C4-2B (cell line): ENCODE results near the gene PDGFD.

Experiments used
- CTCF ChIP-seq: fragments of 450-650 bp; conservative IDR thresholded peaks from 2 replicates; pipeline ENCODE4 v1.5.1; 2017; ENCODE audit warnings: mild to moderate bottlenecking
- ZFX ChIP-seq: fragments of 450-650 bp; IDR thresholded peaks from 2 replicates; pipeline ENCODE4 v1.6.1; 2017

GRCh38 chr11:104043142-104043541, 120.8 kb downstream of the PDGFD start:
- no peak for TF ChIP-seq CTCF
- no peak for TF ChIP-seq ZFX
